ENCODE results near the gene TSHZ3.
A peak's percentile ranks its signal among the peaks of the same experiment; 100 is the strongest.

Gene TSHZ3
- total RNA-seq = 0.80 to 2.1 (median 0.98) reads per million in 4 donors

GRCh38 chr19:31349160-31349881, at the start of gene TSHZ3:
TSS of gene TSHZ3 (minus strand) at chr19:31349436. CDS start at chr19:31349219, 217 bp downstream.
- DNase-seq = peak in 2 of 5 donors; percentile 42 to 45

- no peak for DNase-seq
Measured at GRCh38 chr19:31397308-31397707, 48.1 kb upstream of the TSHZ3 start.

DNA sequence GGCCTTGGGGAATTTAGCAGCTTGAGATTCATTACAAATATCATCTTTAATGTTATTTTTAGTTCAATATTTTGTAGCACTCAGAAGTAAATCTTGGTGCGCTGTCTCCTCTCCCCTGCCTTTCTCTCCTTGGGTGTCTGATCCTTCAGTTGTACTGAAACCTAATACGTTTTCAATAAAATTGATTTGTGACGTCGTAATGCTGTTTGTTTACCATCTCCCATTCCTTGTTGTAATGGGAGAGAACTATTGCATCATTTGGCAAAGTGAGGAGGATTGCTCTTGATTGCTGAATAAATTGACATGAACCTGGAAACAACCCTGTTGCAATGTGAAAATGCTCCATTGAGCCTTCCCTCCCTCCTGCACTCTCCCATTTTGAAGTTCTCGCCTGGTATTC, 43.2 kb upstream of the TSHZ3 start:
- DNase-seq = no peak

- no peak for DNase-seq
Measured at GRCh38 chr19:31391518-31391917, 42.3 kb upstream of the TSHZ3 start.

- no peak for DNase-seq
Measured at GRCh38 chr19:31390711-31391110, 41.5 kb upstream of the TSHZ3 start.

GRCh38 chr19:31389874-31390273, 40.6 kb upstream of the TSHZ3 start:
- no peak for DNase-seq

DNA sequence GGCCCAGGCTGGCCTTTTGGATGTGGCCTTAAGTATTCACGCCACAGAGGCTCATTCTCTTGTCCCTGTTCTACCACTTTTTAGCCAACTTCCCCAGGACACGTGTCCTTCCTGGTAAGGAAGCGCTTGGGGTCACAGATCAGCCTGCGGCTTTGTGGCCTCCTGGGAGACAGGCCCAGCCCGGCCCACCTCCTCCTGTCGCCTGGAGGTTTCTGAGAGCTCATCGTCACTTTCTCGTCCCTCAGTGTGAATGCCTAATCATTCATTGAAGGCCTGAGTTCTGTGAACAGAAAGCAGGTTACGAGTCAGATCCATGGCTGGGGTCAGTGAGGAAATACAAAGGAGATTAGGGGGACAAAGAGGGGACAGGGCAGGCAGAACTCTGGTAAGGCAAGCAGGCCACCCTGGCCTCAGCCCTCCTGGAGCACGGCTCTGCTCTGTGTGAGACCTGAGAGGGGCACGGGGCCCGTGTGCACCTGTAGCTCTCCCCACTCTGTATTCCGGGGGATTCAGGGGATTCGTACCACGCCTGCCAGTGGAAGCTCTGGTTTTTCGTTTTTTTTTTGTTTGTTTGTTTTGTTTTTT, 38.6 kb upstream of the TSHZ3 start:
- no peak for DNase-seq

DNA sequence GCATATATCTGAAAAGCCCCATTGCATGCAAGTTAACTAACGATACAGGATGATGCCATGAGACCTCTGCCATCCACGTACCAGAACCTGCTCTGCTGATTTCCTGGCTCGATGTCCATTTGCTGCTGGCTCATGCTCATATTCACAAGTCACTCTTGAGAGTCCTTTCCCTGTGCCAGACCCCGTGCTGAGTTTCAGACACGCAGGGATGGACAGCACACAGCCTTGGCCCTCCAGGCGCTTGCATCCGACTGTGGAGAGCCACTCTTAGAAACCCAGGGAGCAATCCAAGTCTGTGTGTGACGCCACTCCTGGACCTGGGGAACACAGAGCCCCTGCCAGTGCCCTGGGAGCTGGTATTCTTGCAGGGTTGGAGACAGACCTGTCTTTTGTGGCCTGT, 37.6 kb upstream of the TSHZ3 start:
- no peak for DNase-seq

DNA sequence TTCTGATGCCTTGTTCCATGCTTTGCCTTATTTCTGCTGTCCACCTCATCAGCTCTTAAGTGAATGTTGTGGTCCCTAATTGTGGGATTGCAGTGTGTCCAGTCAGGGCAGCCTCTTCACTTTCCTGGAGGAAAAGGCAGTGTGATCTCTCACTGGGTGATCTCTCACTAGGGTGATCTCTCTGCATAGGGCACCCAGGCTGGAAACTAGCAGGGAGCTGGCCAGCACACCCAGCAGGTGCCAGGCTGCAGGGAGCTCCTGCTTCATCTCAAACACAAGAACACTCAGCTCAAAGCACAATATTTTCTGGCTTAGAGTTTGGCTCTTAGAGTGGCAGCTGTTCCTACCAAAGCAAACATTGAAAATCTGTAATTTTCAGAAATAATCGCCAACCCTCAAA, 36.5 kb upstream of the TSHZ3 start:
- no peak for DNase-seq

DNA sequence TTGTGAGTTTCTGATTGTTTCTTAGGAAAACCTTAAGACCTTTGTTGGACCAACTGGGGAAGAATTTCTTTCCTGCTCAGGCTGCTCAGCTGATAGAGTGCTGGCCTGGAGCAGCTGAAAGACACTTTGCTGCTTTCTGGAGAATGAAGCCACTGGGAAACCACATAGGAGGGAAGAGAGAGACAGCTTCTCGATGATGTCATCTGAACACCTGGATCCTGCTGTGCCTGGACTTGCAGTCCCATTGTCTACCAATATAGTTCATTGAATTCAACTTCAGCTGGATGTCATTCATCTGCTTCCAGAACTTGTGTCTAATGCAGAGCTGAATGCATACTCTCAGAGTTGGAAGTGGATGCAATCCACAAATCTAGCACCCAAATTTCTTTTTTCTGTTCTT, 34.3 kb upstream of the TSHZ3 start:
- DNase-seq = no peak

GRCh38 chr19:31380854-31381253, 31.6 kb upstream of the TSHZ3 start:
- no peak for DNase-seq

DNA sequence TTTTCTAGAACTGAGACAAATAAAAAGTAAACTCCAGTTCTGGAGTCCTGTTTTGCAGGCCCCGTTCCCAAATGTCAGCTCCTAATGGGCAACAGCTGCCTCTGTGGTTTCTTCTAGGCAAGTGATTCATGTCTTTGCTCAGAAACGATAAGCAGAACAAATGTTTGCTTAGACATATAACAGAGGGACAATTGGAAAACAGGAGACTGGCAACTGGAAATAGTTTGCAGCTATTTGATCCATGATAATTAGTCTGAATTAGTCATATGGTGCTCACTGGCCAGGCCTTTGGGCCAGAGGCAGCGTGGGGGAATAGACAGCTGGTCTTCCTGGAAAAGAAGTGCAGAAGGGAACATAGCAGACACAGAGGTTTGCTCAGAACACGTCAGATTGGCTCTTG, 29.2 kb upstream of the TSHZ3 start:
- DNase-seq = no peak

DNA sequence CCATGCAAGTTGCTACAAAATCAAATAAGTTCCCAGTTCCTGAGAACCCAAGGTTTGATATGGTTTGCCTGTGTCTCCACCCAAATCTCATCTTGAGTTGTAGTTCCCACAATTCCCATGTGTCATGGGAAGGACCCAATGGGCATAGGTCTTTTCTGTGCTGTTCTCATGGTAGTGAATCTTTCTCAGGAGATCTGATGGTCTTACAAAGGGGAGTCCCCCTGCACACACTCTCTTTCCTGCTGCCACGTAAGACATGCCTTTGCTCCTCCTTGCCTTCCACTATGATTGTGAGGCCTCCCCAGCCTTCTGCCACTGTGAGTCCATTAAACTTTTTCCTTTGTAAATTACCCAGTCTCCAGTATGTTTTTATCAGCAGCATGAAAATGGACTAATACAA, 28.5 kb upstream of the TSHZ3 start:
- no peak for DNase-seq

- peak in 1 of 5 donors; percentile 52 for DNase-seq
Measured at GRCh38 chr19:31372246-31372781, 23.1 kb upstream of the TSHZ3 start.

DNA sequence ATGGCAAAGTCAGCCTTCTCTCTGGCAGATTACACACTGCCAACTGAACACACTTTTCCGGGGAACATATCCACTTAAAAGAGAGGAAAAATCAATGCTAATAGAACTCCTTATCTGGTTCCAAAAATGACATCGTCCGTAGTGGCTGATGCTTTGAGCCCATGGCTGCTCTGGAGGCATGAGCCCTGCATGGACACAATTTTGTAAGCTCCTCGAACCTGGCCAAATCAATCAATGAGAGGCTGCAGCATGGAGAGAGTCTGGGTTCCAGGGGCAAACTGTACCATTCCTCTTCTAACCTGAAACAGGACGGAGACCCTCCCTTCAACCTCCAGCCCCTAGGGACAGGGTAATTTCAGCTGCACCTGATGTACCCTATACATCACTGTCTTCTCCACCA, 21.0 kb upstream of the TSHZ3 start:
- DNase-seq = no peak

GRCh38 chr19:31364963-31365362, 15.7 kb upstream of the TSHZ3 start:
- no peak for DNase-seq

DNA sequence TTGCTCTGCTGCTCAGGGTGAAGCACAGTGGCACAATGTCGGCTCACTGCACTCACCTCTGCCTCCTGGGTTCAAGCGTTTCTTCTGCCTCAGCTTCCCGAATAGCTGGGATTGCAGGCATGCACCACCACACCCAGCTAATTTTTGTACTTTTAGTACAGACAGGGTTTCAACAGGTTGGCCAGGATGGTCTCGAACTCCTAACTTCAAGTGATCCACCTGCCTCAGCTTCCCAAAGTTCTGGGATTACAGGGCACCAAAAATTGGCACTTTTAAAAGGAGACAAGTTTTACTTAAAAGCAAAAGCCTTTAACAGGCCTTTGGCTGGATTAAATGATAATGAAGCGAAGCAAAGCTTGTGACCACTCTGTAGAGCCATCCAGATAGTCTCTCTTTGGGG, 12.5 kb upstream of the TSHZ3 start:
- DNase-seq = no peak

DNA sequence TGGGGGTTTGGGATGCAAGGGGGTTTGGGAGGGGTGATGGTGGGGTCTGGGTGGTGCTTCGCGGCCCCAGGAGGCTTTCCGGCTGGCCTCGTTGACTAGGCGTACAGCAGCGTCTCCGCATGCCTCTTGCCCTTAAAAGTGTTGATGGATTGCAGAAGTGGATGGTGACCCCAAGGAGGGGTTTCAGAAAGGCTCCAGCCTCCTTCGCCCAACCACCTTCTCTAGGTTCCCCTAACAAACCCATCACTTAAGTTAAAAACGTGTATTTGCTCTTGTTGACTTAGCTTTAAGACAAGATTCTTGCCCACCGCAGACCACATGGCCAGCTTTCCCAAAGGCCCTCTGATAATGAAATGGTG, 8.1 kb upstream of the TSHZ3 start:
- DNase-seq = no peak

DNA sequence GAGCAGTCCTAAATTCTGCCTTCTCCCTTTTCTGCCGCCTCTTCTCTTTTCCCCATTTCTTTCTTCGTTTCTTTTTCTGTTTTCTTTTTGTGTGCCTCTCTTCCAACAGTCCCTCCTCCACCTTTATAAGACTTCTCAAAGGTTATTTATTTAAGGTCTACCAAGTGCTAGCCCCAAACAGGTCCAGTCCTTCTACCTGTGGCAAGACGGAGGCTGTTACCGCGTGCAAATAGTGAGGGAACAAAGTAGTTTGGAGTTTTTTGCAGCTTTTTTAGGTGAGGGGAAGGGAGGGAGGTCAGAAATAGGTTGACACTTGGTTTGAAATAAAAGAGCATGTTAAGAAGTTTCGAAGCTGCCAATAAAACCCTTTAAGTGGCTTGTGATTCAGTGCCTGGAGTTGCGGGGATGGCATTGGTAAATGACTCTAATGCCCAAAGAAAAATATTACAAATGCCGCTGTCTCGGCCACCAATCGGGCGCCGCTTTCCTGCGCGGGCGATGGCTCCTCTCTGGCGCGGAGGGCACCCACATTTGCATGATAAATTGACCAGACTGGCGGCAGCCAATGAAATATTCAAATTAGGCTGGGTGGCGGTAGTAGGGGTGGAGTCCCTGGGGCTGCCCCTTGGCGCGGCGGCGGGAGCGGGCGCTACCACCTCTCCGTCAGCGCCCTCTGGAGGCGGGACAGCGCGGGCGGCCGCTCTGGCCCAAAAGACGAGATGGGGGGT, 7.5 kb upstream of the TSHZ3 start:
- DNase-seq = peak in 2 of 5 donors; percentile 42 to 46

GRCh38 chr19:31355665-31356289, 6.5 kb upstream of the TSHZ3 start:
- no peak for DNase-seq

DNA sequence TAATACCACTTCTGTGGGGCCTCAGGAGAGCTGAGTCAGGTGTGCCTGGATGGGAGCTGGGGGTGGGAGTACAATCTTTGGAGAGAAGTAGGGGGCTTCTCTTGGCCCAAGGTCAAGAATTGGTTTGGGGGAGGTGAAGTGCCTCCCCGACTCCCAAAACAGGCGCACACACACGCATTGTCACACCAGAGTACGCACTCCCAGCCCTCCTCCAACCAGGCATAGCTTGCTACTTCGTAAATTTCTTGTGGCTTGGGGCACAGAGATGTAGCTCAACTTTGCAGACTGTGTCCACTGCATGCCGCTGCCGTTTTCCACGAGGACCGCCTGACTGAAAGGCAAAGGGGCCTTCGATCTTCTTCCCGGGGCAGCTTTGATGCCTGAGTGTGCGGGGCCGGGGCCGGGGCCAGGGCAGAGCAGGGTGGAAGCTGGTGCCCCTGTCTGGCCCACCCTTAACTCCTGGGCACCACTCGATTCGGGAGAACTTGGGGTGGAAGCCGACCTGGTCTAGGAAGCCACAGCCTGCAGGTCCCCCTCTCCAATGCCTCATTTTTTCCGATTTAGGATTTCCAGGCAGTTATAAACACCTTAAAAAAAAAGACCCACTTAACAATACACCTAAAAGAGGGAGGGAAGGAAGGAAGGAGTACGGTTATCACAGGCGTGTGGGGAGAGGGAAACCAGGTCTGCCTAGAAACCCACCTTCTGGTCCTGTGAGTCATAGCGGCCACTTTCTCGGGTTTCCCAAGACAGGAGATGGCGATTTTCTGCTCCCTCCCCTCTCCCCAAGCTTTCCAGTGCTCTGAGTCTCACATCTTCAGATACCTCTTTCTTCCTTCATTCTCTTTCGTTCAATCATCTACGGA, 5.8 kb upstream of the TSHZ3 start:
- DNase-seq = no peak

DNA sequence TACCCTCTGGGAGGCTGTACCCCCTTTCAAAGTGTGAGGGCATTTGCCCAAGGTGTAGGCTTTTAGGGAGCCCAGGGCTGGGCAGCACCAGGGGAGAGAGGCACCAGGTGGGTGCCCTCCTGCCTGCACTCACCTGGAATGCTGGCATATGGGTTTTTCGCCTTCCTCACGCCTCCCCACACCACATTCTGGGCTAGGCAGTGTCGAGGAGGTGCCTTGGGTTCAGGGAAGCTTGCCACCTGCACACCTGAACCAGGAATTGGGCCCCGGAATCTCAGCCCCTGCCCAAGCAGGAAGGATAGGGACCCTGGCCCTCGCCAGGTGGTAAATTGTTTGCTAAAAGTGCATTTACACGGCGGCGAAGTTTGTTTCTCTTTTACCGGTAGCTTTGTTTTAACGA, 5.1 kb upstream of the TSHZ3 start:
- DNase-seq = no peak
